Frontal cortex (tissue), 4 donors: ENCODE results near the gene RUFY1. TPM values are rescaled to one million over a fixed set of nuclear protein-coding genes. Genes with fewer than 3 reads are reported as not detected.
A peak's percentile ranks its signal among the peaks of the same experiment; 100 is the strongest.
"Not testable (repeated sequence)": the region's sequence is repeated elsewhere in the genome, so short reads cannot be mapped to it uniquely, and the experiment has no call there.

Source experiments
- DNase-seq, 2 donors: peaks; one replicate each; pipeline ENCODE4 v3.0.0; 2012; ENCODE audit warnings: low spot score in 2 of 2
- FAIRE-seq: peaks from 2 replicates; lab custom pipeline; 2012; peaks lifted over from hg19 to GRCh38; lab: Jason Lieb, UNC
- total RNA-seq: library from RNA; depleted of rRNA; stranded (reverse); fragments of >200 nt; gene quantifications from one replicate; pipeline ENCODE4 v1.2.3, GENCODE V29; 2014
- donor health status: control.
- donor health status: control.
- donor health status: control.

Gene RUFY1
- total RNA-seq, 1 donor from 2014 or later = 26.1 TPM

DNA sequence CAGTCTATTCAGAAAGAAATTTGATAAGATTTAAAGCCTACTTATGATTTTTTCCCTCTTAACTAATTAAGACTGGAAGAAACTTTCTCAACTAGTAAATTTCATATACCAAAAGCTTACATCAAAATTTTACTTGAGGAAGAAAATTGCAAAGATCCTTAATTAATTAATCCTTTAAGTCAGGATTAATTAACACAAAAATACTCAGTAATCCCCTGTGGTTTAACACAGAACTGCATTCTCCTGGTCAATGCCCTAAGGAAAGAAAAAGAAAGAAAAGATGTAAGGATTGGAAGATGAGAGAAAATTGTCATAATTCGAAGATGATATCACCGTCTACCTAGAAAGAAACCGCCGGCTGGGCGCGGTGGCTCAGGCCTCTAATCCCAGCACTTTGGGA is 17.3 kb upstream of the RUFY1 start:
- FAIRE-seq (no peak), DNase-seq (no peak)

DNA sequence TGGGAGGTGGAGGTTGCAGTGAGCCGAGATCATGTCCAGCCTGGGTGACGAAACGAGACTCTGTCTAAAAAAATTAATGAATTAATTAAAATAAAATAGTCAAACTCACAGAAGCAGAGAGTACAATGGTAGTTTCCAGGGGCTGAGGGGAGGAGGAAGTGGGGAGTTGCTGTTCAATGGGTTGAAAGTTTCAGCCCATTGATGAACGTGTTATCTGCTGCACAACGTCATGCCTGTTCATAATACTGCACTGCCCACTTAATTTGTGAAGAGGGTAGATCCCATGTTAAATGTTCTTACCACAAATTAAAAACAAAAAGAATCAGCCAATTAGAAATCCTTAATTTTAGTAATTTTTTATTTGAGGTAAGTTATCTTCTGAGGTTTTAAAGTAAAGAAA is 16.4 kb upstream of the RUFY1 start:
- no peak for FAIRE-seq
- no peak for DNase-seq

DNA sequence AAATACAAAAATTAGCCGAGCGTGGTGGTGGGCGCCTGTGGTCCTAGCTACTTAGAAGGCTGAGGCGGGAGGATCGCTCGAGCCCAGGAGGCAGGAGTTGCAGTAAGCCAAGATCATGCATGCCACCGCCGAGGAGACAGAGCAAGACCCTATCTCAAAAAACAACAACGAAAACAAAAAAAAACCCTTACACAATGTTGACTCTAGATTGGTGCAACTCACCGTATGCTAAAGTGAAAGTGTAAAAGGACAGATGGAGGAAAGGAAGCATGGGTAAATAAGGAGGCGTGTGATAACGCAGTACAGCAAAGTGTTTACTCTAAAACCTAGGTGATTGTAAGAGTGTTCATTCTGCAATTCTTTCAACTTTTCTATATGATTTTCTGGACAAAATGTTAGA is 15.9 kb upstream of the RUFY1 start:
- DNase-seq (no peak), FAIRE-seq (no peak)

DNA sequence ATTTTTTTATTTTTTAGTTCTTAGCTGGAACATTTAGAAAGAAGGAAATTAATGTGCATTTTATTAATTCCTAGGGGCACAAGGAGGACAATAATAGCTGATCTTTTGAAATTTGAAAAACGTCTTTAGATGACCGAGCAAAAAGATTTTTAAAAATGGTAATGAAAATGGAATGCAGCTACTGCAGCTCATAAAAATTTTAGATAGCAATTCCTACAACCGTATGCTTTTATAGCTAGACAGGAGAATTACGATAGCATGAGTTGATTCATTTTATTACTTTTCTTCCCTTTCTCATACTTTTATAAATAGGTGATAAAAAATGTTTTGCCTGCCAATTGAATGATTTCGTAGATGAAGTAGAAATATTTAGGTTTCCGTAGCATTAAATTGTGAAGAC is 13.7 kb upstream of the RUFY1 start:
- FAIRE-seq (no peak), DNase-seq (no peak)

DNA sequence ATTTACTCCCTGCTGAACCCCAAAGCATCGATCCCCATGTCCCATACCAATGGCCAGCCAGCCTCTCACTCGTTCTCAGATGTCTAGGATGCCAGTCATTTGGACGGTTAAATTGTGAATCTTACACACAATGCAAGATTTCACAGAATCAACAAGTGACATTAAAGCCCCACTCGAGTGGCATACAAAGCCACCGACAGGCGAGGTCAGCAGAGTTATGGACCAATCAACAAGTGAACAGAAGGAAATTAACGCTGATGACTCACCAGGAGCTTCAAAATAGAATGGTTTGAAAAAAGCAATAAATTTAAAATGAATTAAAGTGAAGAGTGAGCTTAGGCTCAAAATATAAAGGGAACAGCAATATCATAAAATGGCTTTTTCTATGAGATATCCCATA is 8.2 kb upstream of the RUFY1 start:
- DNase-seq (no peak), FAIRE-seq (no peak)

DNA sequence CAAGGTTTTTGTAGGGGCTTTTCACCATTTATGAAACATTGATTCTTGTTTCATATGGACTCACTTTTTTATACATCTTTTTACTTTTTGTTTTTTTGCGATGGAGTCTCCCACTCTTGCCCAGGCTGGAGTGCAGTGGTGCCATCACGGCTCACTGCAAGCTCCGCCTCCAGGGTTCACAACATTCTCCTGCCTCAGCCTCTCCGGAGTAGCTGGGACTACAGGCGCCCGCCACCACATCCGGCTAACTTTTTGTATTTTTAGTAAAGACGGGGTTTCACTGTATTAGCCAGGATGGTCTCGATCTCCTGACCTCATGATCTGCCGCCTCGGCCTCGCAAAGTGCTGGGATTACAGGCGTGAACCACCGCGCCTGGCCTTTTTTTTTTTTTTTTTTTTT is 7.1 kb upstream of the RUFY1 start:
- not testable (repeated sequence) for FAIRE-seq

DNA sequence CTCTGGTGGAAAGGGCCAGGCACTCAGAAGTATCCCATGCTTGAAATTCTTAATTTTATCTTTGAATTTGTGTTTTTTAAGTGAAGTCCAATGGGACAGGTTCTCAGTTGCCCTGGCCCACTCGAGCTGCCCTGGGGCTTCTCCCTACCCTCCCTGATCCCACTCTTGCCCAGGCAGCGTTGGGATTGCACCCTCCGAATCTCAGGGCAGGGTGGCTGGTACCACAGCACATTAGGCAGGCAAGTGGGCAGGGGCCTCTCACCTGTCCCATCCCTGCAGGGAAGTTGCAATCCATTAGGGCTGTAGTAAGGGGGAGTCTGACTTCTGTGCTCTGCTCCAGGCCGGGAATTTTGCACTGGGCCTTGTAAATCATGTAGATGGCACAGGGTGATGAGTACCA is 2.7 kb downstream of the RUFY1 start:
- DNase-seq = no peak
- FAIRE-seq = no peak

More for the DNA sequence above, 7.1 kb upstream of the RUFY1 start:
- not testable (repeated sequence) for DNase-seq

DNA sequence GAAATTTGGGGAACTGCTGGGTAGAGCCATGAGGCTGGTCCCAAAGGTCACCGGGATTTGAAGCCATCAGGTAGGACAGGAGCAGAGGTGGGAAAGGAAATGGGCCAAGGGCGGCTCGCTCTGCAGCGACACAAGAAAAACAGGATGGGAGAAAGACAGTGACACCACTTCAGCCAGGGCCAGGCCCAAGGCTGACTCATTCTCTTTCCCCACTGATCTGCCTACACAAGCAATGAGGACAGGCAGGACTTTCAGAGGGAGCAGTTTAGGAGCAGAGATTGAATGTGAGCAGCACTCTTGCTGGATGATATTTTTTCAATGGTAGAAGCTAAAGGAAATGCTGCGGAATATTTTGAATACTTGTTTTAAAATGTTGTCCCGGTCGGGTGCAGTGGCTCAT is 3.5 kb downstream of the RUFY1 start:
- DNase-seq = no peak

DNA sequence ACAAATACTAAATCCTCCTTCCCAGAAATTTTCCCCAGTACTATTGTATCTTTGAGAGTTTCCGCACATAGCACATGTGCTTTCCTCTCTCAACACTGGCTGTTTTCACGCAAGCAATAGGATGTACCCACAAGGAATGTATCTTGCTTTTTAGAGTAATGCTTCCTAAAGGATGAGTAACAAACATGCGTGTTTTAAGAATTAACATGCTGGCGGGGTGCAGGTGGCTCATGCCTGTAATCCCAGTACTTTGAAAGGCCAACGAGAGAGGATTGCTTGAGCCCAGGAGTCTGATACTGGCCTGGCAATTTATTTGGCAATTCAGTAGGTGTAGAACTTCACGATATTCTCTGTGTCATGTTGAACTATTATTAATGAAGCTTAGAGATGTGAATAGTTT is 4.6 kb downstream of the RUFY1 start:
- DNase-seq (no peak), FAIRE-seq (no peak)

More for the DNA sequence above, 3.5 kb downstream of the RUFY1 start:
- FAIRE-seq = no peak

DNA sequence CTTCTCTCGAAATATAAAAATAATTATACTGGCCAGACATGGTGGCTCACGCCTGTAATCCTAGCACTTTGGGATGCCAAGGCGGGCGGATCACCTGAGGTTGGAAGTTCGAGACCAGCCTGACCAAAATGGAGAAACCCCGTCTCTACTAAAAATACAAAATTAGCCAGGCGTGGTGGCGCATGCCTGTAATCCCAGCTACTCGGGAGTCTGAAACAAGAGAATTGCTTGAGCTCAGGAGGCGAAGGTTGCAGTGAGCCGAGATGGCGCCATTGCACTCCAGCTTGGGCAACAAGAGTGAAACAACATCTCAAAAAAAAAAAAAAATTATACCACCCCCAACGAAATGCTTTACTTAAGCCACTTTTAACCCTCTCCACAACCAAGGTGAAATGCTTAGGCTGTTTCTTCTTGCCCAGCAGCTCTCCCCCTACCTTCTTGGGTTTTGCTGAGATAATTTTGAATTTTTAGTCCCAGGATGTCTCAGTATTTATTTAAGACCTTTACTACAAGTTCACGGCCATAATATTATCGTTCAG is 8.0 kb downstream of the RUFY1 start:
- DNase-seq, FAIRE-seq: not testable (repeated sequence)

DNA sequence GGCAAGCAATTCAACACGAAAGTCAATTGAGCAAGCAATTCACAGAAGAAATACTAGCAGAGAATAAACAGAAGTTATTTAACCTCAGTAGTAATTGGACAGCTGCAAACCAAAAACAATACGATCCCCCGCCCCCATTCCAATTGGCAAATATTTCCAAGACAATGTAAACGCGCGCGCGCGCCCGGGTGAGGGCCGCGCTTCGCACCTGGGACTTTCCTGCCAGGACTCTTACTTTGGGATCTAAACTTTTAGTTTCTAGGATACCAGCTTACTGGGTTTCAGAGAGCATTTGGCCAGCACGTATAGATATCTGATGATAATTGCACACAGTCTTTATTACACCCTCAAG is 8.6 kb downstream of the RUFY1 start:
- DNase-seq (peak in 1 of 2 donors; percentile 24), FAIRE-seq (no peak)

DNA sequence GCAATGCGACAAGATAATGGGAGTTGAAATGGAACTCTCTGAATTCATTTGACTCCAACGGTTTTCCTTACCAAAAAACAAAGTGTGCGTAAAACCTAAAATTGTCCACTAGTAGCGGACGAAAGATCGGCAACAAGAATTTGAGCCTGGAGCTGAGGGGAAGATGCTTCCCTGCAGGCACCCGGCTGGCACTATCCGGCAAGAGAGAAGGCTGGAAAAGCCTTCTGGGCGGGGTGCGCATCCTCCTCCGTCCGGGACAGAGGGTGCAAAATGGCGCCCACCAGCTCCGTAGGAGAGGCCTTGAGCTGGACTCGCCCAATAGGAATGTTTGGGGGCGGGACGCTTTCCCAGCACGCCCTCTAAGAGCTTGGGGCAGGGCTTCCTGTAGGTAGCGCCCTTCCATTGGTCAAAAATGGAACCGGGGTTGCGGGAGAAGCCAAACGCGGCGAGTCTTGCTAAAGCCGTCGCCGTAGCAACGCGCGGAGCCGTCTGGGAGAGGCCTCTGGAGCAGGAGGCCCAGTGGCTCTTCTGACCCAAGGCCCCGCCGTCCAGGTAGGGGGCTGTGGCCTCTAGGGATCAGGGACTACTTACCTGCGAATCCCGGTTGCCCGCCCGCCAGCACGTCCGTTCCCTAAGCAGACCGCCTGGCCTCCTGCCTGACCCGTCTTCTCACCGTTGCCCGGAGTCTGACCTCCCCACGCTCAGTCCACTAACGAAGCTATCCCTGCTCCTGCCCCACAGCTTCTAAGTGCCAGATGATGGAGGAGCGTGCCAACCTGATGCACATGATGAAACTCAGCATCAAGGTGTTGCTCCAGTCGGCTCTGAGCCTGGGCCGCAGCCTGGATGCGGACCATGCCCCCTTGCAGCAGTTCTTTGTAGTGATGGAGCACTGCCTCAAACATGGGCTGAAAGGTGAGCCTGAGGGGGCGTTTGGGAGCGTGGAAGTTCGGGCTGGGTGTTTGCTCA is 9.2 kb downstream of the RUFY1 start:
- peak; percentile 47 for FAIRE-seq
- DNase-seq = peak; percentile 86 to 97

DNA sequence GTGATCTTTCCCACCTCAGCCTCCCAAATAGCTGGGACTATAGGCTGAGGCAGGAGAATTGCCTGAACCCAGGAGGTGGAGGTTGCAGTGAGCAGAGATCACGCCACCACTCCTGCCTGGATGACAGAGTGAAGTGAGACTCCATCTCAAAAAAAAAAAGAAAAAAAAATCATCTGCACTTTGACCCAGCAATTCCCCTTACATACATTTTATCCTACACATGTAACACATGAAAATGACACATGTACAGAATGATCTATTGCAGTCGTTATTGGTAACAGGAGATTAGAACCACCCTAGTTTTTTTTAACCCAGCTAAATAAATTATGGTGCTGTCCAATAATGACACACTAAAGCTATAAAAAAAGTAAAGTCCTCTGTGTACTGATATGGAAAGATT is 14.2 kb downstream of the RUFY1 start:
- FAIRE-seq = no peak

DNA sequence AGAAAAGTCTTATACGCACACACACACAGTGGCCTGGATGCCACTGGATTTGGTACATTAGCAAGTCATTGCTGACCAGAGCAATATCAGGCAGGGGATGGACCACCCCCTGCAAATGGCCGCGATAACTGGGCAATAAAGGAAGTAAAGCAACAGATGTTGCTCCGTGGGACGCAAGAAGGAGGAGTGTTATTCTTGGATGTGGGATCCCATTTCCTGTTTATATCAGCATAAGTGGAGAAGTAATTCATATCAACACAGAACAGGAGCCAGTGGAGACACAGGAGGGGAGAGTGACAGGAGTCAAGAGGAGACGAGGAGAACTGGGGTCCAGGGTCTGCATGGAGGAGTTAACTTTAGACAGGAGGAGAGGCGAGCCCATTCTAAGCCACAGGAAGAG is 18.4 kb downstream of the RUFY1 start:
- no peak for FAIRE-seq

More for the DNA sequence above, 14.2 kb downstream of the RUFY1 start:
- DNase-seq = no peak

DNA sequence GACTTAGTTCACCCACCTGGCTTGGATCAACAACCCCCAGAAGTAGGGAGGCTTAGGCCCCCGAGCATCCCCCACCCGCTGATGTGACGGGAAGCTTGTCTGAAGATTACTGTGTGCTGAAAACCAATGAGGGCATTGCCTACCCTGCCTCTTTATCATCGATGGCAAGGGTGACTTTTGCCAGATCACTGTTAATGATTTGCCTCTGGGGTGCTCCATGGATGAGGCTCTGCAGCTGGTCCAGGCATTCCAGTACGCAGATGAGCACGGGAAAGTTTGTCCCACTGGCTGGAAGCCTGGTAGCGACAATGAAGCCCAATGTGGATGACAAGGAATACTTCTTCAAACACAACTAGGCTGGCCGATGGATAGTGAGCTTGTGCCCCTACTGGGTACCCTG is 22.0 kb downstream of the RUFY1 start:
- FAIRE-seq = no peak
- no peak for DNase-seq

More for the DNA sequence above, 18.4 kb downstream of the RUFY1 start:
- no peak for DNase-seq

DNA sequence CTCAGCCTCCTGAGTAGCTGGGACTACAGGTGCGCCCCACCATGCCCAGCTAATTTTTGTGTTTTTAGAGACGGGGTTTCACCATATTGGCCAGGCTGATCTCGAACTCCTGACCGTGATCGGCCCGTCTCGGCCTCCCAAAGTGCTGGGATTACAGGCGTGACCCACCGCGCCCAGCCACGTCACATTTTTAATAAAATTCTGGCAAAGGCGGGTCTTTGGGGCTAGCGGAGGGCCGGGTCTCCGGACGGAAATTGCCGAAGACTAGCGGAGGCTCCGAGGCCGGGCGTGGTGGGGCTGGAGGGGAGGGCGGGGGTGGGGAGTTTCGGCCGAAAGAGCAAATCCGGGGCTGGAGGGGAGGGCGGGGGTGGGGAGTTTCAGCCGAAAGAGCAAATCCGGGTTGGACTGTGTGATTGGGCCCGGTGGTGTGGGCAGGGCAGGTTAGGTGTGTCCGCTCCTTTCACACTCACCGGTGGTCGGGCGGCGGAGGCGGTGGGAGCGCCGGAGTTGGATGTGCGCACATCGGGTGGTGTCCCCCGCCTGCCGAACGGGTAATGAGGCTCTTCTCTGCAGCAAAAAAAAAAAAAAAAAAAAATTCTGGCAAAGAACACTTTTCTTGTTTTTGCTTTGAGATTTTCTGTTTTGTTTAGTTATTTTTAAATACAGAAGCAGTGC is 27.1 kb downstream of the RUFY1 start:
- DNase-seq = no peak
- no peak for FAIRE-seq

DNA sequence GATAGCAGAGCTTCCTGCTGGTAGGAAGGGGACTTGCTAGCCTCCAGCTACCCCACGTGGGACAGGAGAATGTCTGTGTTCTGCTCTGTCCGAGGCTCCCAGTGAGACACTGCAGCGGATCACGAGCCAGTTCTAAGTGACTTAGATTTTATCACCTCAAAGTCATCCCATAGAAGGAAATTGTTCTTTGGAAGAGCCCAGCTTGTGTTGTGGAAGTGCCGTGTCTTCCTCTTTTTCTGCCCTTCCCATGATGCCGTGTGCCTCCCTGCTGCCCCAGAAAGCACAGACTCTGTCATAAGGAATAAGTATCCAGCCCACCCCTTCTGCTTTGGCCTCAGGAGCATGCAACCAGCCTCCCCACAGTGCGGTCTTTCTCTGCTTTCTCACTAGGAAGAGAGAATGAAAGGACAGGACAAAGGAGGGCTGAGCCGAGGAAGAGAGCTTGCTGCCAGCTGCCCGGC is 35.6 kb downstream of the RUFY1 start:
- FAIRE-seq (no peak), DNase-seq (no peak)

DNA sequence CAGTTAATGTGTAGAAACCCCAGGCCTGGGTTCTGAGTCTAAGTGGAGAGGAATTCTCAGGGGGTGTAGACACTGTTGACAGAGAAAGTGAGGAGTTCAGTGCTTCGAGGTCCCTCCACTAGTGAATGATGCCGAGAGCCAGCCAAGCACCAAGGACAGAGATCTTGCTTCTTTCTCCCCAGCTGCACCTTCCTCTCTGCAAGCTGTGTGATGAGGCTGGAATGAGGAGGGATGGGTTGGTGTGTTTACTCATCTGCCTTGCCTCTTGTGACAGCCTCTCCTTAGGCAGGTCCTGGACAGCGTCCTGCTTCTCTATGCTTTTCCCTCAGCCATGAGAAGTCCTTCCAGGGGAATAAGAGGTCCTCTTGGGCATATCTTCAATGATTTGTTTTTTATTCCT is 37.8 kb downstream of the RUFY1 start:
- DNase-seq (no peak), FAIRE-seq (no peak)

DNA sequence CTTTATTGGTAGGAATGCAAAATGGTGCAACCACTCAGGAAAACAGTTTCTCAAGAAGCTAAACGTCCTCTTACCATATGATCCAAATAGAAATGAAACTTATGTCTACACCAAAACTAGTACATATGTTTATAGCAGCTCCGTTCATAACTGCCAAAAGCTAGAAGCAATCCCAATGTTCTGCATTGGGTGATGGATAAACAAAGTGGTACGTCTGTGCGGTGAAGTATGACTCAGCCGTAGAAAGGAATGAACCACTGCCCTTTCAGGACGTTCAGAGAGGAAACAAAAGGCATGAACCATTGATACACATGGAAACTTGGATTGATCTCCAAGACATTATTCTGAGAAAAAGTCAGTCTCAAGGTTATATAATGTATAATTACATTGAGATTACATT is 45.6 kb downstream of the RUFY1 start:
- no peak for FAIRE-seq
- no peak for DNase-seq

DNA sequence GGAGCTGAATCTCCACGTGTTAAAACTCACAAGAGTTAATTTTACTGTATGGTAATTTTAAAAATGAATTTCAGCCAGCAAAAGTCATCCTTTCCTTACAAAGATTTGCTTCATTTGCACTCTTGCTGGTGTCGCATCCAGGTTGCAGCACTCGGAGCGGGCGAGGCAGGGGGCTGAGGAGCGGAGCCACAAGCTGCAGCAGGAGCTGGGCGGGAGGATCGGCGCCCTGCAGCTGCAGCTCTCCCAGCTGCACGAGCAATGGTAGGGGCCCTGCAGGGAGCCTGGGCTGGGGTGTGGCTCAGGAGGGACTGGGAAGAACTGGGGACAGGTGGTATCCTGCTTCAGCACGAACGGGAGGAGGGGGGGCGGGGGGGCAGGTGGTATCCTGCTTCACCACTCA is 46.1 kb downstream of the RUFY1 start:
- FAIRE-seq (no peak), DNase-seq (no peak)

DNA sequence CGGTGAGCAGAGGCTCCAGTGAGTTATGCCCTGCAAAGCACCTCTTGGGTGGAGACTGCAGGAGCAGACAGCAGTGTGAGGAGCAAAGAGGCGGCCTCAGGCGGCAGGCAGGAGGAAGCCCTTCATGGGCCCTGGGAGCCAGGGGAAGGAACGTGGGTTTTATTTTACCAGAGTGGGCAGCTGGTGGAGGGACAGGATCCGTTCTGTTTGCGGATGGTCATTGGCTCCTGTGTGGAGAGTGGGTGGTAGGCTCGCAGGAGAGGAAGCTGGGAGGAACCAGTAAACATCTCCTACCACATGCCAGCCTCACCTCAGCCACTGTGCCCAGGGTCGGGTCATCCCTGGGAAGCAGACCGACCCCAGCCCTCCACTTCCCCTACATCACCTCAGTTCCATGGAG is 48.7 kb downstream of the RUFY1 start:
- FAIRE-seq (no peak), DNase-seq (no peak)
